H4 (cell line): ENCODE measurements around the gene RNF220. TPM values are rescaled to one million over a fixed set of nuclear protein-coding genes. Genes with fewer than 3 reads are reported as not detected.
"Not testable (repeated sequence)": the region's sequence is repeated elsewhere in the genome, so short reads cannot be mapped to it uniquely, and the experiment has no call there.

Experiments used
- DNase-seq: peaks from one replicate; pipeline ENCODE4 v3.0.0-alpha.2; 2015; ENCODE audit warnings: low spot score
- total RNA-seq: library from RNA; depleted of rRNA; stranded (reverse); fragments of >200 nt; shearing (Covaris generic); gene quantifications from 2 replicates; pipeline ENCODE4 v1.2.3, GENCODE V29; 2014

The RNF220 gene
- total RNA-seq, 1 experiment from 2014 or later: 65.1 TPM

GRCh38 chr1:44653107-44653964 lies 248.3 kb downstream of the RNF220 start:
- DNase-seq: no peak

- DNase-seq: no peak
Observed at GRCh38 chr1:44654621-44655187, 249.6 kb downstream of the RNF220 start.

GRCh38 chr1:44655609-44656008 lies 250.6 kb downstream of the RNF220 start:
- no peak for DNase-seq

GRCh38 chr1:44659566-44659965 lies 254.5 kb downstream of the RNF220 start:
- DNase-seq: no peak

- DNase-seq: no peak
Observed at GRCh38 chr1:44660176-44660575, 255.1 kb downstream of the RNF220 start.

GRCh38 chr1:44661781-44662682 lies 257.0 kb downstream of the RNF220 start:
- no peak for DNase-seq

- DNase-seq: no peak
Observed at GRCh38 chr1:44662683-44663030, 257.6 kb downstream of the RNF220 start.

- DNase-seq: no peak
Observed at GRCh38 chr1:44663417-44663816, 258.4 kb downstream of the RNF220 start.

- DNase-seq: no peak
Observed at GRCh38 chr1:44664730-44665370, 259.8 kb downstream of the RNF220 start.

- DNase-seq: not testable (repeated sequence)
Observed at GRCh38 chr1:44666719-44667118, 261.7 kb downstream of the RNF220 start.

GRCh38 chr1:44670751-44671640 lies 265.9 kb downstream of the RNF220 start:
- no peak for DNase-seq

GRCh38 chr1:44672254-44672955 lies 267.4 kb downstream of the RNF220 start:
- peak; percentile 95 for DNase-seq

GRCh38 chr1:44672961-44673674 lies 268.1 kb downstream of the RNF220 start:
- DNase-seq: no peak

- no peak for DNase-seq
Observed at GRCh38 chr1:44673675-44674112, 268.6 kb downstream of the RNF220 start.

GRCh38 chr1:44674113-44675000 lies 269.3 kb downstream of the RNF220 start, which contains the start of the genes ARMH1 and TMEM53:
TSS of gene ARMH1 (plus strand) at chr1:44674714. CDS start at chr1:44689698, 14,984 bp downstream.
TSS of gene TMEM53 (minus strand) at chr1:44674481. CDS start at chr1:44674391, 90 bp downstream.
- DNase-seq: peak; percentile 99

- DNase-seq: no peak
Observed at GRCh38 chr1:44675186-44675585, 270.1 kb downstream of the RNF220 start.

GRCh38 chr1:44676484-44677200 lies 271.6 kb downstream of the RNF220 start:
- DNase-seq: no peak
